Common myeloid progenitor, CD34-positive (primary cell): ENCODE results near the gene RPP25. TPM values are rescaled to one million over a fixed set of nuclear protein-coding genes. Genes with fewer than 3 reads are reported as not detected.

Source experiments
- CTCF ChIA-PET: fragments of 350-600 bp; sonication (Branson Sonifier 250); formaldehyde crosslinking; loops from one replicate; lab custom pipeline; 2021; ENCODE audit warnings: antibody characterized with exemption; lab: Charles Lee
- POLR2A ChIA-PET: fragments of 350-600 bp; sonication (Branson Sonifier 250); formaldehyde crosslinking; loops from one replicate; lab custom pipeline; 2021; ENCODE audit warnings: antibody characterized with exemption; lab: Charles Lee
- DNase-seq, 3 donors: peaks; one replicate each; pipeline versions ENCODE4 v3.0.0 to v3.0.0-alpha.2; 2013
- H3K27ac ChIP-seq, 2 experiments: 1 replicate in 1 of 2; 2 replicates in 1 of 2; pipeline ENCODE4 v1.7.0; 2013; ENCODE audit warnings: inconsistent platforms in 2 of 2, low read length in 2 of 2, mild to moderate bottlenecking in 2 of 2, low read depth in 1 of 2, moderate library complexity in 1 of 2; ENCODE audit not compliant: severe bottlenecking in 2 of 2, insufficient read depth in 1 of 2, poor library complexity in 1 of 2
- H3K27me3 ChIP-seq, 5 experiments: replicated peaks in 2 of 5; 1 replicate in 3 of 5; 2 replicates in 2 of 5; pipeline versions ENCODE4 v1.6.1 to v1.7.0; 2013; ENCODE audit warnings: low read length in 4 of 5, mild to moderate bottlenecking in 2 of 5, moderate library complexity in 2 of 5, inconsistent platforms in 1 of 5; ENCODE audit not compliant: insufficient read depth in 5 of 5, control insufficient read depth in 4 of 5
- H3K36me3 ChIP-seq, 4 experiments: 1 replicate in 2 of 4; 2 replicates in 2 of 4; pipeline versions ENCODE4 v1.6.1 to v1.7.0; 2013; ENCODE audit warnings: low read length in 3 of 4, control low read depth in 1 of 4, mild to moderate bottlenecking in 1 of 4; ENCODE audit not compliant: control insufficient read depth in 4 of 4, insufficient read depth in 4 of 4
- H3K4me1 ChIP-seq, 4 experiments: 1 replicate in 3 of 4; 2 replicates in 1 of 4; pipeline versions ENCODE4 v1.6.1 to v1.7.1; 2013; ENCODE audit warnings: low read length in 3 of 4, mild to moderate bottlenecking in 3 of 4, control low read depth in 1 of 4, inconsistent platforms in 1 of 4, moderate library complexity in 1 of 4; ENCODE audit not compliant: control insufficient read depth in 4 of 4, insufficient read depth in 4 of 4; ENCODE audit errors: control extremely low read depth in 1 of 4
- H3K4me3 ChIP-seq, 7 experiments: 1 replicate in 4 of 7; 2 replicates in 3 of 7; pipeline versions ENCODE4 v1.5.1 to v1.7.0; 2013; ENCODE audit warnings: mild to moderate bottlenecking in 7 of 7, low read length in 6 of 7, moderate library complexity in 6 of 7, inconsistent platforms in 2 of 7, low read depth in 2 of 7, control low read depth in 1 of 7; ENCODE audit not compliant: insufficient read depth in 4 of 7, control insufficient read depth in 1 of 7; ENCODE audit errors: extremely low read depth in 1 of 7
- H3K9me3 ChIP-seq, 5 experiments: 1 replicate in 4 of 5; 2 replicates in 1 of 5; pipeline versions ENCODE4 v1.6.1 to v1.7.1; 2013; ENCODE audit warnings: low read length in 4 of 5, mild to moderate bottlenecking in 2 of 5, inconsistent platforms in 1 of 5, low read depth in 1 of 5, moderate library complexity in 1 of 5; ENCODE audit not compliant: control insufficient read depth in 4 of 5, insufficient read depth in 2 of 5; ENCODE audit errors: control extremely low read depth in 1 of 5
- WGBS: methylation state at CpG from one replicate; pipeline ENCODE4 v1.1.5; 2013; ENCODE audit not compliant: insufficient coverage; 5-methylcytosine and 5-hydroxymethylcytosine counted together
- polyA plus RNA-seq: library from polyadenylated mRNA; unstranded; fragments of 120-200 nt; gene quantifications from one replicate; pipeline ENCODE4 v1.2.1, GENCODE V29; 2013

The RPP25 gene
- 1.5 TPM for polyA plus RNA-seq

GRCh38 chr15:74956648-74957475 is at the start of gene RPP25:
Gene RPP25 (minus strand): TSS chr15:74956772. CDS start chr15:74956583, 189 bp downstream.
- WGBS: under 1% methylated on average over 71 of the region's 83 CpGs
- peaks cover 2 to 42% (median 20%) of the 10 kb centered on the region in 5 experiments for H3K27me3 ChIP-seq
- CTCF ChIA-PET: interaction anchor here (1.0 to 2.2 kb wide), 8 partner anchors 15 to 322 kb away, joined by 3 to 6 read pairs (median 3); partner anchors contain the start of gene SCAMP5
- POLR2A ChIA-PET: interaction anchor here (0.6 kb wide), 1 partner anchor 16 kb away, joined by 3 read pairs; no protein-coding TSS in a partner anchor
- H3K36me3 ChIP-seq: no peaks in the 10 kb centered on the region
- peak in 2 of 3 donors; percentile 64 to 70 for DNase-seq
- no peaks in the 10 kb centered on the region for H3K9me3 ChIP-seq
- no peak within 1 kb of the TSS for H3K27ac ChIP-seq
- peak within 1 kb of the TSS; percentile 30 to 72 (median 62) for H3K4me3 ChIP-seq
- peaks cover 0 to 65% (median 54%) of the 10 kb centered on the region in 4 experiments for H3K4me1 ChIP-seq

GRCh38 chr15:75002398-75002797 is 45.8 kb upstream of the RPP25 start:
- Histone ChIP-seq H3K27me3 (no peaks in the 10 kb centered on the region), H3K36me3 (peaks cover 0 to 2% (median 0%) of the 10 kb centered on the region in 4 experiments), H3K4me1 (peaks cover 5 to 8% (median 6%) of the 10 kb centered on the region in 4 experiments), H3K27ac (no peak overlapping the region), H3K9me3 (no peaks in the 10 kb centered on the region), H3K4me3 (no peak overlapping the region)
- POLR2A ChIA-PET: no interaction called here
- WGBS: 89% methylated on average over 7 of the region's 7 CpGs
- CTCF ChIA-PET: interaction anchor here (1.4 kb wide), 1 partner anchor 13 kb away, joined by 4 read pairs; no protein-coding TSS in a partner anchor
- no peak for DNase-seq

GRCh38 chr15:75001310-75001709 is 44.7 kb upstream of the RPP25 start:
- CTCF ChIA-PET: interaction anchor here (0.7 kb wide), 1 partner anchor 26 kb away, joined by 3 read pairs; no protein-coding TSS in a partner anchor
- POLR2A ChIA-PET: no interaction called here
- H3K4me3 ChIP-seq: no peak overlapping the region
- peaks cover 0 to 2% (median 0%) of the 10 kb centered on the region in 4 experiments for H3K36me3 ChIP-seq
- H3K27ac ChIP-seq: no peak overlapping the region
- no peaks in the 10 kb centered on the region for H3K9me3 ChIP-seq
- H3K4me1 ChIP-seq: peaks cover 0 to 9% (median 8%) of the 10 kb centered on the region in 4 experiments
- H3K27me3 ChIP-seq: peaks cover 0 to 1% (median 0%) of the 10 kb centered on the region in 5 experiments
- WGBS: 98% methylated on average over 5 of the region's 6 CpGs
- DNase-seq: no peak

- POLR2A ChIA-PET: no interaction called here
- Histone ChIP-seq H3K4me3 (no peak overlapping the region), H3K36me3 (peaks cover 0 to 2% (median 0%) of the 10 kb centered on the region in 4 experiments), H3K27me3 (peaks cover 0 to 3% (median 3%) of the 10 kb centered on the region in 5 experiments), H3K4me1 (peaks cover 0 to 20% (median 18%) of the 10 kb centered on the region in 4 experiments), H3K27ac (no peak overlapping the region), H3K9me3 (no peaks in the 10 kb centered on the region)
- no peak for DNase-seq
- 100% methylated on average over 2 of the region's 2 CpGs for WGBS
- CTCF ChIA-PET: interaction anchor here (1.7 kb wide), 1 partner anchor 29 kb away, joined by 5 read pairs; no protein-coding TSS in a partner anchor
These were observed 41.0 kb upstream of the RPP25 start for GRCh38 chr15:74997543-74997942.

- WGBS: 100% methylated on average over 2 of the region's 4 CpGs
- H3K36me3 ChIP-seq: peaks cover 0 to 2% (median 0%) of the 10 kb centered on the region in 4 experiments
- no peak for DNase-seq
- H3K27me3 ChIP-seq: peaks cover 0 to 3% (median 3%) of the 10 kb centered on the region in 5 experiments
- H3K4me1 ChIP-seq: peaks cover 0 to 20% (median 18%) of the 10 kb centered on the region in 4 experiments
- ChIA-PET POLR2A (no interaction called here), CTCF (interaction anchor here (1.7 kb wide), 1 partner anchor 30 kb away, joined by 5 read pairs; no protein-coding TSS in a partner anchor)
- H3K9me3 ChIP-seq: no peaks in the 10 kb centered on the region
- no peak overlapping the region for H3K27ac ChIP-seq
- no peak overlapping the region for H3K4me3 ChIP-seq
These were observed 40.6 kb upstream of the RPP25 start for GRCh38 chr15:74997141-74997540.

GRCh38 chr15:74995779-74996765 is 39.5 kb upstream of the RPP25 start:
- H3K36me3 ChIP-seq: no peaks in the 10 kb centered on the region
- H3K27ac ChIP-seq: peak overlapping the region in 1 of 2 experiments; percentile 34
- WGBS: 16% methylated on average over 35 of the region's 42 CpGs
- H3K4me1 ChIP-seq: peaks cover 0 to 20% (median 18%) of the 10 kb centered on the region in 4 experiments
- H3K27me3 ChIP-seq: peaks cover 0 to 5% (median 3%) of the 10 kb centered on the region in 5 experiments
- peak overlapping the region; percentile 59 to 89 (median 77) for H3K4me3 ChIP-seq
- CTCF ChIA-PET: interaction anchor here (0.6 to 2.2 kb wide), 6 partner anchors 10 to 218 kb away, joined by 3 to 11 read pairs (median 4); no protein-coding TSS in a partner anchor
- POLR2A ChIA-PET: interaction anchor here (0.6 to 1.3 kb wide), 4 partner anchors 25 to 834 kb away, joined by 3 to 4 read pairs (median 3); no protein-coding TSS in a partner anchor
- DNase-seq: peak in 2 of 3 donors; percentile 26 to 40
- H3K9me3 ChIP-seq: no peaks in the 10 kb centered on the region
